Activated CD4-positive, alpha-beta T cell treated with anti-CD3 and anti-CD28 coated beads for 36 hours (primary cell): Measurements from ENCODE around the gene ZNF23. TPM values are rescaled to one million over a fixed set of nuclear protein-coding genes. Genes with fewer than 3 reads are reported as not detected.

Experiments used
- total RNA-seq, 2 experiments: library from RNA; stranded (reverse); gene quantifications; one replicate each; pipeline ENCODE4 v1.2.3, GENCODE V29; 2021

Gene ZNF23
- total RNA-seq, 2 experiments from 2014 or later, result 9.6 to 10.9 TPM

Other genes with a start within 250 kb of the ZNF23 start
- gene HYDIN, start 231.5 kb downstream of the ZNF23 start, total RNA-seq, result under 1 TPM in 1 of 2 experiments, not detected in 1; 0.32 TPM
- gene CMTR2, start 172.8 kb downstream of the ZNF23 start, total RNA-seq, result 10 to 100 TPM; 15.8 to 16.5 TPM
- not detected for gene CALB2, start 103.5 kb downstream of the ZNF23 start, total RNA-seq
- not detected for gene TLE7, start 20.2 kb downstream of the ZNF23 start, total RNA-seq
- gene ZNF19, start 27.1 kb upstream of the ZNF23 start, total RNA-seq, result 1 to 10 TPM; 2.9 TPM
- gene CHST4, start 64.2 kb upstream of the ZNF23 start, total RNA-seq, result not detected
- gene TAT, start 114.8 kb upstream of the ZNF23 start, total RNA-seq, result not detected
- gene MARVELD3, start 163.9 kb upstream of the ZNF23 start, total RNA-seq, result not detected